ENCODE results near the gene BHLHE41. TPM values are rescaled to one million over a fixed set of nuclear protein-coding genes. Genes with fewer than 3 reads are reported as not detected.

BHLHE41 gene
- total RNA-seq (not detected), polyA plus RNA-seq (not detected)

- H3K4me3 Mint-ChIP-seq: peak within 1 kb of the TSS; percentile 75 to 90 (median 79)
- H3K36me3 Mint-ChIP-seq: no peaks in the 10 kb centered on the region
- H3K36me3 ChIP-seq (ENCODE audit: insufficient read depth, low read length): no peaks in the 10 kb centered on the region
- H3K9me3 ChIP-seq (ENCODE audit: low read length): no peaks in the 10 kb centered on the region
- H3K27me3 ChIP-seq (ENCODE audit: insufficient read depth, low read length, poor library complexity, severe bottlenecking): peaks cover 54% of the 10 kb centered on the region
- peaks cover 32 to 58% (median 38%) of the 10 kb centered on the region in 3 donors for H3K4me1 Mint-ChIP-seq
- no peak for DNase-seq
- H3K9me3 Mint-ChIP-seq: peaks cover 0 to 4% (median 0%) of the 10 kb centered on the region in 5 donors
- peaks cover 66 to 79% of the 10 kb centered on the region in 2 donors for H3K27me3 Mint-ChIP-seq
- POLR2A ChIA-PET: interaction anchor here (1.0 kb wide), 1 partner anchor 10 kb away, joined by 5 read pairs; no protein-coding TSS in a partner anchor
- H3K27ac Mint-ChIP-seq: peak within 1 kb of the TSS in 1 of 8 donors; percentile 63
- CTCF ChIA-PET: interaction anchor here (1.6 kb wide), 1 partner anchor 8 kb away, joined by 4 read pairs; no protein-coding TSS in a partner anchor
- H3K4me1 ChIP-seq (ENCODE audit: insufficient read depth, low read length): peaks cover 27% of the 10 kb centered on the region
- H3K27ac ChIP-seq (ENCODE audit: low read depth, low read length): no peak within 1 kb of the TSS
- H3K4me3 ChIP-seq (ENCODE audit: low read length): peak within 1 kb of the TSS; percentile 29
Observed at GRCh38 chr12:26124446-26125399, at the start of gene BHLHE41. TSS of gene BHLHE41 (minus strand) at chr12:26125037. CDS start at chr12:26124779, 258 bp downstream.

DNA sequence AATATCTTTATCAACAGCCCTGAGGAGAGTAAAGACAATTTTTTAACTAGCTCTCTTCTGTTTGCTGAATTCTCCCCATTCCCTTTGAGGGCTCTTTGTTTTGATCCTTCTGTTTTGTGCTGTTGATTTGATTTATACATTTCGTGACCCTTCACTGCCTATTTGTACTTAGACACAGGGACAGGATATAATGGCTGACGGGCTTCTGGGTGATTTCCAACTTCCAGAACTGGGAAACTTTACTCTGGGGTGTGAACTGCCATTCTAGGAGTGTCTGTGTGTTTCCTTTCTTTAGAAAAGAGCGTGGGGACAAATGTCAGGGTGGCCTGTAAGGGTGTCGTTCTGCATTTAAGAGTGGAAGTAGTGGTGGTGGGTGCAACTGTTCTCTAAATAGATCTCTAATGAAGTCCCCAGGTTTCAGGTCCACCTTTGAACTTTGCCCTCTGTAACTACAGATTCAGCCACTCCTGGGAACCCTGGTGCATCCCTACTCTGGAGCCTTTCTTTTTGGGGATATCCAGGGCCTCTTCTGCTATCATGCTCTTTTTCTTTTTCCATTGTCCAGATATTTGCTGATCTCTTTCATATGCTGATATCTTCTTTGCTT lies 48.2 kb upstream of the BHLHE41 start:
- no peak overlapping the region for H3K27ac ChIP-seq (ENCODE audit: low read depth, low read length)
- H3K4me3 ChIP-seq (ENCODE audit: low read length): no peak overlapping the region
- H3K36me3 ChIP-seq (ENCODE audit: insufficient read depth, low read length): no peaks in the 10 kb centered on the region
- Mint-ChIP-seq H3K27ac (no peak overlapping the region), H3K36me3 (no peaks in the 10 kb centered on the region), H3K4me1 (no peaks in the 10 kb centered on the region), H3K27me3 (peaks cover 1 to 26% of the 10 kb centered on the region in 2 donors), H3K9me3 (peaks cover 0 to 2% (median 0%) of the 10 kb centered on the region in 5 donors), H3K4me3 (no peak overlapping the region)
- H3K4me1 ChIP-seq (ENCODE audit: insufficient read depth, low read length): no peaks in the 10 kb centered on the region
- no peaks in the 10 kb centered on the region for H3K9me3 ChIP-seq (ENCODE audit: low read length)
- ChIA-PET POLR2A (no interaction called here), CTCF (no interaction called here)
- DNase-seq: no peak
- H3K27me3 ChIP-seq (ENCODE audit: insufficient read depth, low read length, poor library complexity, severe bottlenecking): no peaks in the 10 kb centered on the region

GRCh38 chr12:26172539-26172938 lies 47.7 kb upstream of the BHLHE41 start:
- no peaks in the 10 kb centered on the region for H3K9me3 ChIP-seq (ENCODE audit: low read length)
- no peak overlapping the region for H3K4me3 Mint-ChIP-seq
- CTCF ChIA-PET: no interaction called here
- H3K36me3 Mint-ChIP-seq: no peaks in the 10 kb centered on the region
- H3K36me3 ChIP-seq (ENCODE audit: insufficient read depth, low read length): no peaks in the 10 kb centered on the region
- H3K27me3 Mint-ChIP-seq: peaks cover 6 to 29% of the 10 kb centered on the region in 2 donors
- H3K27ac ChIP-seq (ENCODE audit: low read depth, low read length): no peak overlapping the region
- H3K9me3 Mint-ChIP-seq: peaks cover 0 to 2% (median 0%) of the 10 kb centered on the region in 5 donors
- H3K4me1 Mint-ChIP-seq: no peaks in the 10 kb centered on the region
- H3K27ac Mint-ChIP-seq: no peak overlapping the region
- DNase-seq: no peak
- no peaks in the 10 kb centered on the region for H3K4me1 ChIP-seq (ENCODE audit: insufficient read depth, low read length)
- POLR2A ChIA-PET: no interaction called here
- no peaks in the 10 kb centered on the region for H3K27me3 ChIP-seq (ENCODE audit: insufficient read depth, low read length, poor library complexity, severe bottlenecking)
- H3K4me3 ChIP-seq (ENCODE audit: low read length): no peak overlapping the region

GRCh38 chr12:26172013-26172412 lies 47.2 kb upstream of the BHLHE41 start:
- H3K27me3 ChIP-seq (ENCODE audit: insufficient read depth, low read length, poor library complexity, severe bottlenecking): no peaks in the 10 kb centered on the region
- no peak overlapping the region for H3K27ac ChIP-seq (ENCODE audit: low read depth, low read length)
- no peak for DNase-seq
- H3K36me3 ChIP-seq (ENCODE audit: insufficient read depth, low read length): no peaks in the 10 kb centered on the region
- peaks cover 6 to 34% of the 10 kb centered on the region in 2 donors for H3K27me3 Mint-ChIP-seq
- peaks cover 0 to 2% (median 0%) of the 10 kb centered on the region in 5 donors for H3K9me3 Mint-ChIP-seq
- CTCF ChIA-PET: no interaction called here
- POLR2A ChIA-PET: no interaction called here
- H3K9me3 ChIP-seq (ENCODE audit: low read length): no peaks in the 10 kb centered on the region
- H3K4me3 ChIP-seq (ENCODE audit: low read length): no peak overlapping the region
- no peaks in the 10 kb centered on the region for H3K4me1 ChIP-seq (ENCODE audit: insufficient read depth, low read length)
- no peaks in the 10 kb centered on the region for H3K4me1 Mint-ChIP-seq
- H3K36me3 Mint-ChIP-seq: no peaks in the 10 kb centered on the region
- H3K4me3 Mint-ChIP-seq: no peak overlapping the region
- H3K27ac Mint-ChIP-seq: no peak overlapping the region

DNA sequence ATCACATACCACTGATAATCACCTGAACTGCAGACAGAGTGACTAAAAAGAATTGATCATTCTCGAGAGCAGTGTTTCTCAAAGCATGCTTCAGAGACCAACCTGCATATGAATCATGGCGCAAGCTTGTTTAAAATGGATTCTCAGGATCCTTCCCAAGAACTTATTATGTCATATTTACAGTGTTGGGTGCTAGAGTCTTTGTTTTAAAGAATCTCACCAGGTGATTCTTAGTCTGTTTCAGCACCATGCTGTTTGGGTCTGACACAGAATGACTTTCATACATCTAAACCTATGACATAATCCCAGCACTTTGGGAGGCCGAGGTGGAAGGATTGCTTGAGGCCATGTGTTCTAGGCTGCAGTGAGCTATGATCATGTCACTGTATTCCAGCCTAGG lies 39.3 kb upstream of the BHLHE41 start:
- Histone ChIP-seq H3K9me3 (ENCODE audit: low read length) (no peaks in the 10 kb centered on the region), H3K36me3 (ENCODE audit: insufficient read depth, low read length) (no peaks in the 10 kb centered on the region), H3K27ac (ENCODE audit: low read depth, low read length) (no peak overlapping the region), H3K4me1 (ENCODE audit: insufficient read depth, low read length) (no peaks in the 10 kb centered on the region), H3K4me3 (ENCODE audit: low read length) (no peak overlapping the region), H3K27me3 (ENCODE audit: insufficient read depth, low read length, poor library complexity, severe bottlenecking) (no peaks in the 10 kb centered on the region)
- Mint-ChIP-seq H3K4me1 (no peaks in the 10 kb centered on the region), H3K36me3 (no peaks in the 10 kb centered on the region), H3K27ac (no peak overlapping the region), H3K9me3 (peaks cover 0 to 2% (median 0%) of the 10 kb centered on the region in 5 donors), H3K4me3 (no peak overlapping the region), H3K27me3 (peaks cover 9 to 55% of the 10 kb centered on the region in 2 donors)
- POLR2A ChIA-PET: no interaction called here
- no peak for DNase-seq
- CTCF ChIA-PET: no interaction called here

DNA sequence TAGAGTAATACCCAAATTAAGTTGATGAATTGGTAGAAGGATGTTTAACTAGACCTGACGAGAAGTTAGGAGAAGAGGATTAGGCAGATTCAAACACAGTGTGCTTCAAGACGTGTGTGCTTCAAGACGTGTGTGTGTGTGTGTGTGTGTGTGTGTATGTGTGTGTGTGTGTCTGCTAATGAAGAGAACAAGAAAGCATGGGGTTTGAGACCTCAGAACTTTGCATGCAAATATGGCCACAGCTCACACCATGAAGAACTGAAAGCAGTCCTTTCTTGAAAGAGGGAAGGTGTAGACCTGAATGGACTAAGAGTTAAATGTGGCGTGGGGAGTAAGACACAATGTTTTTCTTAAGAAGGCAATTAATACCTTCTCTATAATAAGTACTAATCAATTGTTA lies 38.1 kb upstream of the BHLHE41 start:
- POLR2A ChIA-PET: no interaction called here
- H3K9me3 Mint-ChIP-seq: peaks cover 0 to 2% (median 0%) of the 10 kb centered on the region in 5 donors
- DNase-seq: no peak
- no peaks in the 10 kb centered on the region for H3K4me1 Mint-ChIP-seq
- CTCF ChIA-PET: no interaction called here
- Histone ChIP-seq H3K27me3 (ENCODE audit: insufficient read depth, low read length, poor library complexity, severe bottlenecking) (no peaks in the 10 kb centered on the region), H3K4me3 (ENCODE audit: low read length) (no peak overlapping the region), H3K36me3 (ENCODE audit: insufficient read depth, low read length) (no peaks in the 10 kb centered on the region), H3K27ac (ENCODE audit: low read depth, low read length) (no peak overlapping the region), H3K9me3 (ENCODE audit: low read length) (no peaks in the 10 kb centered on the region), H3K4me1 (ENCODE audit: insufficient read depth, low read length) (no peaks in the 10 kb centered on the region)
- H3K36me3 Mint-ChIP-seq: no peaks in the 10 kb centered on the region
- no peak overlapping the region for H3K4me3 Mint-ChIP-seq
- no peak overlapping the region for H3K27ac Mint-ChIP-seq
- H3K27me3 Mint-ChIP-seq: peaks cover 8 to 50% of the 10 kb centered on the region in 2 donors

- Histone ChIP-seq H3K27ac (ENCODE audit: low read depth, low read length) (no peak overlapping the region), H3K4me3 (ENCODE audit: low read length) (no peak overlapping the region), H3K36me3 (ENCODE audit: insufficient read depth, low read length) (no peaks in the 10 kb centered on the region), H3K9me3 (ENCODE audit: low read length) (no peaks in the 10 kb centered on the region), H3K4me1 (ENCODE audit: insufficient read depth, low read length) (no peaks in the 10 kb centered on the region), H3K27me3 (ENCODE audit: insufficient read depth, low read length, poor library complexity, severe bottlenecking) (no peaks in the 10 kb centered on the region)
- H3K4me1 Mint-ChIP-seq: no peaks in the 10 kb centered on the region
- CTCF ChIA-PET: no interaction called here
- DNase-seq: no peak
- no peak overlapping the region for H3K4me3 Mint-ChIP-seq
- H3K9me3 Mint-ChIP-seq: peaks cover 0 to 2% (median 0%) of the 10 kb centered on the region in 5 donors
- H3K27me3 Mint-ChIP-seq: peaks cover 4 to 44% of the 10 kb centered on the region in 2 donors
- POLR2A ChIA-PET: no interaction called here
- no peak overlapping the region for H3K27ac Mint-ChIP-seq
- no peaks in the 10 kb centered on the region for H3K36me3 Mint-ChIP-seq
Observed at GRCh38 chr12:26162174-26162573, 37.3 kb upstream of the BHLHE41 start.

DNA sequence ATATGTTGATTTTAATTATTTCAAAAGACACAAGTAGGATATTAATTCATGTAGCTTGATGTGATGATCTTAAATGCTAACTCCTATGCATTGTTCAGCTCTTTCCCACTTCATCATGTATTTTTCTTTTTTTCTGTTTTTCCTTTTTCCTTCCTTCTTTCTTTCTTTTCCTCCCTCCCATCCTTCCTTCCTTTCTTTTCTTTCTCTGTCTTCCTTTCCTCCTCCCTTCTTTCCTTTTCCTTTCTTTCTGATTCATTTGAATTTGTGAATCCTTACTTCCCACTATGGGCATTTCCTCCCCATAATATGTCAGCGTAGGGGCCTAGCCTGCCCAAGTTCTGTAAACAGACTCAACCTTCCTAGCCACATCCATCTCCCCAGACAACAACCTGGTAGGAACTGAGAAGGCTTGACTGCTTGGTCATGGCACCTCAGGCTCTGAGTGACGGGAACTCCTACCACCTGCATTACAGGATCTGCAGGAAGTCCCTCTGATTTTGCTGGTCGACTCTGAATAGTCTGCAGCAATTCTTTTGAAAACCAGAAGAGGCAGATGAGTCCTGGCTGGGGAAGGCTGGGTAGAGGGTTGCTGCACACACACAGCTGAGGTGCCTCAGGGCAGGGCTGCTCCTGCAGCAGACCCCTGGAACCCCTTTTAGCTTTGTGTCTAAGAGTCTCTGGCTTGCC lies 33.4 kb upstream of the BHLHE41 start:
- Mint-ChIP-seq H3K4me1 (no peaks in the 10 kb centered on the region), H3K27ac (no peak overlapping the region), H3K27me3 (peaks cover 6 to 36% of the 10 kb centered on the region in 2 donors), H3K36me3 (no peaks in the 10 kb centered on the region), H3K9me3 (peaks cover 0 to 2% (median 0%) of the 10 kb centered on the region in 5 donors), H3K4me3 (no peak overlapping the region)
- no peak for DNase-seq
- Histone ChIP-seq H3K27me3 (ENCODE audit: insufficient read depth, low read length, poor library complexity, severe bottlenecking) (no peaks in the 10 kb centered on the region), H3K9me3 (ENCODE audit: low read length) (no peaks in the 10 kb centered on the region), H3K27ac (ENCODE audit: low read depth, low read length) (no peak overlapping the region), H3K36me3 (ENCODE audit: insufficient read depth, low read length) (no peaks in the 10 kb centered on the region), H3K4me1 (ENCODE audit: insufficient read depth, low read length) (no peaks in the 10 kb centered on the region), H3K4me3 (ENCODE audit: low read length) (no peak overlapping the region)
- ChIA-PET POLR2A (no interaction called here), CTCF (no interaction called here)

Data from CD8-positive, alpha-beta memory T cell (primary cell).